ENCODE results near the gene PRR23E. TPM values are rescaled to one million over a fixed set of nuclear protein-coding genes. Genes with fewer than 3 reads are reported as not detected.

The PRR23E gene
- total RNA-seq, 6 experiments from 2014 or later, result not detected

DNA sequence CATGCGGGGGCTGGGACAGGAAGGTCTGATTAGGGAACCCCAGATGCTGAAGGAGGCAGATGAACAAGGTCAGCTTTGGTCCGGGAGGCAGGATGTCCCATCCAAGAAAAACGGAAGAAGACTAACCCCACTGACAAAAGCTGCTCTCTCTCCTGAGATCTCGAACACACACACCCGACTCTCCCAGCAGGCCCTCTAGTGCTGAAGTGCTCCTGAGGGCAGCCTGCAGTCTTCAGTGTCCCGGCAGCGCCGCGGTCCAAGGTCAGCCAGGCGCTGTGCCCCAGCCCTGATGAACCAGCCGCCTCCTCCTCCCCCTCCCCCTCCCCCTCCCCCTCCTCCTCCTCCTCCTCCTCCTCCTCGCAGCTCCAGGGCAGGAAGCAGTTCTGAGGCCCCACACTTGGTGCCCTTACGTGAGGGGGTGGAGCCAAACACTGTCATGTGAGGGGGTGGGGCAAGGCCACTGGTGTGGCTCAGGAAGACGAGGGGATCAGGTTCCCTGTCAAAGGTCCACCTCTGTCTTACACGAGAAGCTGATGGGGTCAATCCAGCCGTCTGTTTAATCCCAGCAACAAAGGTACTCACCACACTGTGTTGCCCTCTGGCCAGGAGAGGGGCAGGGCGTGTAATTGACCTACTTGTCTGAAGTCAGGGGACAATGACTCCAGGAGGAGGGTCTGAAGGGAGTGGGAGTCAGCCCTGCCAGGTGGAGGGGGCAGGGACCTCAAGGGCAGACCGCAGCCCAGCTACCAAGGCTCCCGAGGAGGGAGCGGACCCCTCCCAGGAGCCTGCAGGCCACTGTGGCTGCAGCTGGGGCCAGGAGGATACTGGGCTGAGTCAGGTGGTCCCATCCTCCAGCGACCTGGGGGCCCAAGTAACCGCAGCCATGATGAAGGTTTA is 34.3 kb downstream of the PRR23E start:
- Mint-ChIP-seq H3K9me3 (peaks cover 16% of the 10 kb centered on the region; the same call in 1 of the 2 replicates), H3K27ac (no peak overlapping the region), H3K36me3 (ENCODE audit: low read depth) (peaks cover 5% of the 10 kb centered on the region; the same call in 1 of the 2 replicates), H3K4me3 (peak overlapping the region; percentile 29; the same call in 1 of the 2 replicates), H3K27me3 (ENCODE audit: insufficient read depth) (peaks cover 11% of the 10 kb centered on the region), H3K4me1 (ENCODE audit: low read depth) (peaks cover 8% of the 10 kb centered on the region)
- DNase-seq, result no peak
- TF ChIP-seq, protein P1, sequence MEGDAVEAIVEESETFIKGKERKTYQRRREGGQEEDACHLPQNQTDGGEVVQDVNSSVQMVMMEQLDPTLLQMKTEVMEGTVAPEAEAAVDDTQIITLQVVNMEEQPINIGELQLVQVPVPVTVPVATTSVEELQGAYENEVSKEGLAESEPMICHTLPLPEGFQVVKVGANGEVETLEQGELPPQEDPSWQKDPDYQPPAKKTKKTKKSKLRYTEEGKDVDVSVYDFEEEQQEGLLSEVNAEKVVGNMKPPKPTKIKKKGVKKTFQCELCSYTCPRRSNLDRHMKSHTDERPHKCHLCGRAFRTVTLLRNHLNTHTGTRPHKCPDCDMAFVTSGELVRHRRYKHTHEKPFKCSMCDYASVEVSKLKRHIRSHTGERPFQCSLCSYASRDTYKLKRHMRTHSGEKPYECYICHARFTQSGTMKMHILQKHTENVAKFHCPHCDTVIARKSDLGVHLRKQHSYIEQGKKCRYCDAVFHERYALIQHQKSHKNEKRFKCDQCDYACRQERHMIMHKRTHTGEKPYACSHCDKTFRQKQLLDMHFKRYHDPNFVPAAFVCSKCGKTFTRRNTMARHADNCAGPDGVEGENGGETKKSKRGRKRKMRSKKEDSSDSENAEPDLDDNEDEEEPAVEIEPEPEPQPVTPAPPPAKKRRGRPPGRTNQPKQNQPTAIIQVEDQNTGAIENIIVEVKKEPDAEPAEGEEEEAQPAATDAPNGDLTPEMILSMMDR (IDR thresholded peaks at IDR 0.05), result no peak

DNA sequence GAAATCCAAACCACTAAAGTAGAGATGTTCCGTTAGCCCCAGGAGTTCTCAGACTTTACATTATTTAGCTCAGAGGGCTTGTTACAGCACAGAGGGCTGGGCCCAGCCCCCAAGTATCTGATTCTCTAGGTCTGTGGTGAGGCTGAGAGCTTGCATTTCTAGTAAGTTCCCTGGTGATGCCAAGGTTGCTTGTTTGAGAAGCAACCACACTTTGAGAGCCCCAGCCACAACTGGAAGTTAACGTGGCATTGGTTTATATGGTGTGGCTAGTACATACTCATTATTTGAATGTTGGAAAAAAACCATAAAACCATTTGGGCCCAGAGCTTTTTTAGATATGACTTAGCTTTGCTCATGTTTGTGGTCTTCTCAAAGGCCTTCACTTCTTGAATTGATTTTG is 35.9 kb downstream of the PRR23E start:
- Mint-ChIP-seq H3K27ac (no peak overlapping the region), H3K4me3 (no peak overlapping the region), H3K36me3 (ENCODE audit: low read depth) (peaks cover 5% of the 10 kb centered on the region; the same call in 1 of the 2 replicates), H3K27me3 (ENCODE audit: insufficient read depth) (peaks cover 9% of the 10 kb centered on the region), H3K4me1 (ENCODE audit: low read depth) (peaks cover 8% of the 10 kb centered on the region), H3K9me3 (peaks cover 16% of the 10 kb centered on the region; the same call in 1 of the 2 replicates)
- no peak for DNase-seq
- TF ChIP-seq, protein P1 (IDR thresholded peaks at IDR 0.05), result no peak

DNA sequence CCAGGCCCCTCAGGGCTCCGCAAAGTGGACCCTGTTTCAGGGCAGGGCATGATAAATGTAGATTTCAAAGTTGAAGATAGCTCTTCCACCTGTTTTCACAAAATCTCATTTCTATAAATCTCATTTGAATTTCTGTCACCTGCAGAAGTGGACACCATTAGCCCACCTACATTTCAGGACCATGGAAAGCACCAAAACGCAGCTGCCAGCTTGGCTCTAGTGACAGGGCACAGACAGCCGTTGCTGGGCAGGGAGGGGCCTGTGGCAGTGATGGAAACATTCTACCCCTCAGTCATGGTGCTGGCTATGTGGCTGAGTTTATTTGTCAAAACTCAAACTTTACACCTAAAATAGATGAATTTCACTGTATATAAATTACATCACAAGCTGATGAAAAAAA is 40.4 kb downstream of the PRR23E start:
- peaks cover 4% of the 10 kb centered on the region for H3K27me3 Mint-ChIP-seq (ENCODE audit: insufficient read depth)
- H3K36me3 Mint-ChIP-seq (ENCODE audit: low read depth), result peaks cover 5% of the 10 kb centered on the region; the same call in 1 of the 2 replicates
- TF ChIP-seq, protein P1 (IDR thresholded peaks at IDR 0.05), result no peak
- H3K4me1 Mint-ChIP-seq (ENCODE audit: low read depth), result no peaks in the 10 kb centered on the region; the same call in 1 of the 2 replicates
- no peak overlapping the region for H3K4me3 Mint-ChIP-seq
- H3K9me3 Mint-ChIP-seq, result peaks cover 16% of the 10 kb centered on the region; the same call in 1 of the 2 replicates
- H3K27ac Mint-ChIP-seq, result no peak overlapping the region
- DNase-seq, result no peak

DNA sequence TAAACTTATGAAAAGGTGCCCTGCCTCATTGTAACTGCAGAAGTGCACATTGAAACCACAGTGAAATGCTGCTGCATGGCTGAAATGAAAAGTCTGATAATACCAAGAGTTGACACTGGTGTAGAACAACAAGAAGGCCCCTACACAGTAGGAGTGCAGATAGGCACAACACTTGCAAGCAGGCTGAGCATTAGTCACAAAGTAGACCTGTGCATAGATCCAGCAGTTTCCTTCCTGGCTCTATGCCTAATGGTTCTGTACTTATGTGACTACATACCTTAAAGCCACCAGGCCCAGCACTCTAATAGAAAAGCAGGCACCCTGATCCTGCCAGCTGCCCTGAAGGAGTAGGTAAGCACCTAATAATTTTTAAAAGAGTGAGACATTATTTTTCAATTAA is 41.8 kb downstream of the PRR23E start:
- TF ChIP-seq, protein P1 (IDR thresholded peaks at IDR 0.05), result no peak
- H3K27me3 Mint-ChIP-seq (ENCODE audit: insufficient read depth), result peaks cover 5% of the 10 kb centered on the region
- H3K36me3 Mint-ChIP-seq (ENCODE audit: low read depth), result peaks cover 5% of the 10 kb centered on the region; the same call in 1 of the 2 replicates

DNA sequence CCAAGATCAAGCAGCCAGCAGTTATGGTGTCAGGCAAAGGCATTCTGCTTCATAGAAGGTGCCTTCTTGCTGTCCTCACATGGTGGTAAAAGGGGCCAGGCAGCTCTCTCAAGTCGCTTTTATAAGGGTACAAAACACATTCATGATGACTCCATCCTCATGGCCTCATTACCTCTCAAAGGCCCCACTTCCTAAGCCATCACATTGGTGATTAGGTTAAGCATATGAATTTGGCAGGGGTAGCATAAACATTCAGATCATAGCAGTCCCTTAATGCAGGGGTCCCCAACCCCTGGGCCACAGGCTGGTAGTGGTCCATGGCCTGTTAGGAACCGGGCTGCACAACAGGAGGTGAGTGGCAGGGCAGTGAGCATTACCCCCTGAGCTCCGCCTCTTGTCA is 42.8 kb downstream of the PRR23E start:
- peaks cover 5% of the 10 kb centered on the region for H3K27me3 Mint-ChIP-seq (ENCODE audit: insufficient read depth)
- no peak overlapping the region for H3K27ac Mint-ChIP-seq
- H3K36me3 Mint-ChIP-seq (ENCODE audit: low read depth), result peaks cover 5% of the 10 kb centered on the region; the same call in 1 of the 2 replicates
- H3K9me3 Mint-ChIP-seq, result peaks cover 6% of the 10 kb centered on the region; the same call in 1 of the 2 replicates
- H3K4me3 Mint-ChIP-seq, result no peak overlapping the region
- H3K4me1 Mint-ChIP-seq (ENCODE audit: low read depth), result no peaks in the 10 kb centered on the region; the same call in 1 of the 2 replicates
- DNase-seq, result no peak
- TF ChIP-seq, protein P1 (IDR thresholded peaks at IDR 0.05), result no peak

More for the DNA sequence above, 41.8 kb downstream of the PRR23E start:
- H3K9me3 Mint-ChIP-seq, result peaks cover 14% of the 10 kb centered on the region; the same call in 1 of the 2 replicates
- no peaks in the 10 kb centered on the region; the same call in 1 of the 2 replicates for H3K4me1 Mint-ChIP-seq (ENCODE audit: low read depth)
- DNase-seq, result no peak
- no peak overlapping the region for H3K4me3 Mint-ChIP-seq
- no peak overlapping the region for H3K27ac Mint-ChIP-seq

Data from HFFc6 (cell line).